HG03103 (cell line): ENCODE results near the gene KRT17.

Source experiments
- ATAC-seq: cut with Tn5 transposase; IDR thresholded peaks from one replicate; pipeline ENCODE4 v1.9.1; 2021; ENCODE audit warnings: low read depth; ENCODE audit not compliant: unreplicated experiment

Gene KRT17

GRCh38 chr17:41624208-41625101, at the start of gene KRT17:
TSS of gene KRT17 (minus strand) at chr17:41624575. CDS start at chr17:41624509, 66 bp downstream.
- no peak for ATAC-seq

GRCh38 chr17:41672153-41672552, 47.8 kb upstream of the KRT17 start:
- ATAC-seq = no peak

- ATAC-seq = no peak
Observed at GRCh38 chr17:41667280-41668041, 43.1 kb upstream of the KRT17 start.

GRCh38 chr17:41666708-41667279, 42.4 kb upstream of the KRT17 start:
- peak; percentile 33 for ATAC-seq

GRCh38 chr17:41666237-41666641, 41.9 kb upstream of the KRT17 start:
- peak; percentile 35 for ATAC-seq

GRCh38 chr17:41665566-41666236, 41.3 kb upstream of the KRT17 start:
- peak; percentile 58 for ATAC-seq

GRCh38 chr17:41664587-41665565, 40.5 kb upstream of the KRT17 start:
- ATAC-seq = no peak

GRCh38 chr17:41664172-41664457, 39.7 kb upstream of the KRT17 start:
- ATAC-seq = no peak

- no peak for ATAC-seq
Observed at GRCh38 chr17:41663451-41664171, 39.2 kb upstream of the KRT17 start.

GRCh38 chr17:41660221-41660711, 35.9 kb upstream of the KRT17 start:
- no peak for ATAC-seq

GRCh38 chr17:41659427-41660212, 35.2 kb upstream of the KRT17 start:
- no peak for ATAC-seq

- ATAC-seq = no peak
Observed at GRCh38 chr17:41658846-41659245, 34.5 kb upstream of the KRT17 start.

GRCh38 chr17:41657936-41658335, 33.6 kb upstream of the KRT17 start:
- no peak for ATAC-seq

GRCh38 chr17:41657176-41657754, 32.9 kb upstream of the KRT17 start:
- ATAC-seq = no peak

GRCh38 chr17:41656249-41657023, 32.1 kb upstream of the KRT17 start:
- ATAC-seq = no peak

GRCh38 chr17:41655611-41656111, 31.3 kb upstream of the KRT17 start:
- ATAC-seq = no peak
